Fibroblast of pulmonary artery (primary cell): ENCODE data around the gene CLDN19.
A peak's percentile ranks its signal among the peaks of the same experiment; 100 is the strongest.

Experiments used
- DNase-seq: peaks from one replicate; pipeline ENCODE4 v3.0.0-alpha.2; 2010; ENCODE audit warnings: low read depth
- H3K4me3 ChIP-seq: replicated peaks from 2 replicates; pipeline ENCODE4 v1.5.1; 2011; ENCODE audit warnings: low read depth, mild to moderate bottlenecking, control low read depth, low read length, moderate library complexity
- TF ChIP-seq, protein P1 (sequence below): IDR thresholded peaks from 2 replicates; pipeline ENCODE4 v1.5.1; 2011; ENCODE audit warnings: mild to moderate bottlenecking, control low read depth, low read length, inconsistent platforms; ENCODE audit errors: missing control alignments

CLDN19 gene

GRCh38 chr1:42780176-42780575 is 40.1 kb upstream of the CLDN19 start:
- DNase-seq = no peak
- TF ChIP-seq, protein P1, sequence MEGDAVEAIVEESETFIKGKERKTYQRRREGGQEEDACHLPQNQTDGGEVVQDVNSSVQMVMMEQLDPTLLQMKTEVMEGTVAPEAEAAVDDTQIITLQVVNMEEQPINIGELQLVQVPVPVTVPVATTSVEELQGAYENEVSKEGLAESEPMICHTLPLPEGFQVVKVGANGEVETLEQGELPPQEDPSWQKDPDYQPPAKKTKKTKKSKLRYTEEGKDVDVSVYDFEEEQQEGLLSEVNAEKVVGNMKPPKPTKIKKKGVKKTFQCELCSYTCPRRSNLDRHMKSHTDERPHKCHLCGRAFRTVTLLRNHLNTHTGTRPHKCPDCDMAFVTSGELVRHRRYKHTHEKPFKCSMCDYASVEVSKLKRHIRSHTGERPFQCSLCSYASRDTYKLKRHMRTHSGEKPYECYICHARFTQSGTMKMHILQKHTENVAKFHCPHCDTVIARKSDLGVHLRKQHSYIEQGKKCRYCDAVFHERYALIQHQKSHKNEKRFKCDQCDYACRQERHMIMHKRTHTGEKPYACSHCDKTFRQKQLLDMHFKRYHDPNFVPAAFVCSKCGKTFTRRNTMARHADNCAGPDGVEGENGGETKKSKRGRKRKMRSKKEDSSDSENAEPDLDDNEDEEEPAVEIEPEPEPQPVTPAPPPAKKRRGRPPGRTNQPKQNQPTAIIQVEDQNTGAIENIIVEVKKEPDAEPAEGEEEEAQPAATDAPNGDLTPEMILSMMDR = no peak
- no peak overlapping the region for H3K4me3 ChIP-seq

GRCh38 chr1:42779725-42780124 is 39.7 kb upstream of the CLDN19 start:
- H3K4me3 ChIP-seq = no peak overlapping the region
- DNase-seq = no peak
- TF ChIP-seq, protein P1 = no peak

- H3K4me3 ChIP-seq = no peak overlapping the region
- DNase-seq = peak; percentile 66
- TF ChIP-seq, protein P1 = peak; percentile 84
Measured at GRCh38 chr1:42777852-42778251, 37.8 kb upstream of the CLDN19 start.

- TF ChIP-seq, protein P1 = no peak
- no peak overlapping the region for H3K4me3 ChIP-seq
- no peak for DNase-seq
Measured at GRCh38 chr1:42776502-42776901, 36.5 kb upstream of the CLDN19 start.

- no peak for DNase-seq
- TF ChIP-seq, protein P1 = no peak
Measured at GRCh38 chr1:42774928-42775526, 35.0 kb upstream of the CLDN19 start.

DNA sequence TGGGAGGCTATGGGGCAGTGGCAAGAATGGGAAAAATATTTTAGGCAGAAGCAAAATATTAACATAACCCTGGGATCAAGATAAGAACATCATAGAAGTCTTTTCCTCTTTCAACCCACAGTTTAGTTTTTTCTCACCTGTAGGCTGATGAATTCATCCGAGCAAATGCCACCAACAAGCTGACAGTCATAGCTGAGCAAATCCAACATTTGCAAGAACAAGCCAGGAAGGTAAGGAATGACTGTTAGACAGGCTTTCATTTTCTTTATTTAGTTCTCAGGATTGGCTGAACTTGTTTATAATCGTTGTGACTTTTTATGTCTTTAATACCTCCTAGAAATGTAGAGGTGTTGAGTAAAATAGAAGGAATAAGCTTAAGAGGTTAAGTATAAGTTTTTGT is 33.4 kb upstream of the CLDN19 start:
- DNase-seq = no peak
- TF ChIP-seq, protein P1 = no peak
- H3K4me3 ChIP-seq = no peak overlapping the region

More at GRCh38 chr1:42774928-42775526, 35.0 kb upstream of the CLDN19 start:
- no peak overlapping the region for H3K4me3 ChIP-seq

DNA sequence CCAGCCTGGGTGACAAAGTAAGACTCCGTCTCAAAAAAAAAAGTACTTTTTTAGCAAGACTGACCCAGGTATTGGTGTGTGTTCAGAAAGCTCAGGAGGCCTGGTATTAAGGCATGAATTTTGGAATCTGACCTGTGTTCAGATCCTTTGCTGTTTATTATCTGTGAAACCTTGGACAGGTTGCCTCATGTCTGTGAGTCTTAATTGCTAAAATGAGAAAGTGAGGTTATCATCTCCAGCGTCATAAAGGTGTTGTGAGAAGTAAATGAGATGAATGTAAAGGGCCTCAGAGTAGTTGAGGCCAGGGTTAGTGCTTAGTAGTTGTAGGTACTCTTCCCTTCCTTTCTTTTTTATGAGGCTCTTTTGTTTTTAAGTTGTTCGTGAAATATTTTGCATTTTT is 29.8 kb upstream of the CLDN19 start:
- H3K4me3 ChIP-seq = no peak overlapping the region
- DNase-seq = no peak

More for the DNA sequence above, 29.8 kb upstream of the CLDN19 start:
- TF ChIP-seq, protein P1 = no peak
